ENCODE measurements around the gene RAD51B. TPM values are rescaled to one million over a fixed set of nuclear protein-coding genes. Genes with fewer than 3 reads are reported as not detected.

The RAD51B gene
- total RNA-seq, 1 experiment from 2014 or later, result 16.7 TPM

DNA sequence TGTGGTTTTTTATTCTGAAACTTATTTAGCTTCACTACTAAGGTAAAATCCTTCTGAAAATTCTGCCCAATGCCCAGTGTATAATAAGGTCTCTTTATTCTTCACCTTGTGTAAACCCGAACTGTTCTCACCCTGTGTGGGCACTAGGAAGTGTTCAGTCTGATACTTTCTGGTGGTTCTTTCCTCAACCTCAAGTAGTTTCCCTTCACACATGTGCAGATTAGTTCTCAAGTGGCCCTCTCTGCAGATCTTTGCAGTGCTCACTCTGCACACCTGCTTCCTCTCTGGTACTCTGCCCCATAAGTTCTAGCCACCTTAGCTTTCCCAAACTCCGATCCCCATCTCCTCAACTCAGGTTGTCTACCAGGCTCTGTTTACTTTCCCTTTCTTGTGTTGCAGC is 61.6 kb downstream of the RAD51B start:
- no peak overlapping the region for H3T11ph ChIP-seq (ENCODE audit: low read length)
- H3K23me2 ChIP-seq (ENCODE audit: insufficient read length, low read depth, low read length, poor library complexity, severe bottlenecking), result no peaks in the 10 kb centered on the region
- no peak overlapping the region for H3K4me2 ChIP-seq (ENCODE audit: insufficient read depth, insufficient read length, low read length)
- no peak overlapping the region for H3K14ac ChIP-seq (ENCODE audit: insufficient read depth, low read length)
- peaks cover 8 to 9% of the 10 kb centered on the region in 2 experiments for H3K4me1 Mint-ChIP-seq
- no peak overlapping the region for H2BK5ac ChIP-seq (ENCODE audit: insufficient read length, low read length)
- H3K4me3 Mint-ChIP-seq, result no peak overlapping the region
- no peak overlapping the region for H3K56ac ChIP-seq (ENCODE audit: insufficient read length, low read depth, low read length)
- DNase-seq, result no peak
- no peak overlapping the region for H4K5ac ChIP-seq (ENCODE audit: insufficient read length, low read depth, low read length)
- H3K27ac ChIP-seq (ENCODE audit: insufficient read length, low read depth, low read length), result no peak overlapping the region
- H2BK20ac ChIP-seq (ENCODE audit: low read depth, low read length, poor library complexity, severe bottlenecking), result no peak overlapping the region
- H3K23ac ChIP-seq (ENCODE audit: insufficient read length, low read depth, low read length), result no peak overlapping the region
- H3K18ac ChIP-seq (ENCODE audit: insufficient read length, low read depth, low read length), result no peak overlapping the region
- H2BK120ac ChIP-seq (ENCODE audit: low read depth, low read length, poor library complexity, severe bottlenecking), result no peak overlapping the region
- peaks cover 2% of the 10 kb centered on the region for H3K79me1 ChIP-seq (ENCODE audit: insufficient read depth, low read depth, low read length, poor library complexity, severe bottlenecking)
- H3K9ac ChIP-seq (ENCODE audit: extremely low read depth, insufficient read length, low read length), result no peak overlapping the region
- no peak overlapping the region for H2AFZ ChIP-seq (ENCODE audit: low read length)
- H3K27me3 ChIP-seq (ENCODE audit: insufficient read depth, low read length), result no peaks in the 10 kb centered on the region
- no peaks in the 10 kb centered on the region for H3K9me3 ChIP-seq (ENCODE audit: control insufficient read depth, low read depth, low read length)
- TF ChIP-seq, protein P1, sequence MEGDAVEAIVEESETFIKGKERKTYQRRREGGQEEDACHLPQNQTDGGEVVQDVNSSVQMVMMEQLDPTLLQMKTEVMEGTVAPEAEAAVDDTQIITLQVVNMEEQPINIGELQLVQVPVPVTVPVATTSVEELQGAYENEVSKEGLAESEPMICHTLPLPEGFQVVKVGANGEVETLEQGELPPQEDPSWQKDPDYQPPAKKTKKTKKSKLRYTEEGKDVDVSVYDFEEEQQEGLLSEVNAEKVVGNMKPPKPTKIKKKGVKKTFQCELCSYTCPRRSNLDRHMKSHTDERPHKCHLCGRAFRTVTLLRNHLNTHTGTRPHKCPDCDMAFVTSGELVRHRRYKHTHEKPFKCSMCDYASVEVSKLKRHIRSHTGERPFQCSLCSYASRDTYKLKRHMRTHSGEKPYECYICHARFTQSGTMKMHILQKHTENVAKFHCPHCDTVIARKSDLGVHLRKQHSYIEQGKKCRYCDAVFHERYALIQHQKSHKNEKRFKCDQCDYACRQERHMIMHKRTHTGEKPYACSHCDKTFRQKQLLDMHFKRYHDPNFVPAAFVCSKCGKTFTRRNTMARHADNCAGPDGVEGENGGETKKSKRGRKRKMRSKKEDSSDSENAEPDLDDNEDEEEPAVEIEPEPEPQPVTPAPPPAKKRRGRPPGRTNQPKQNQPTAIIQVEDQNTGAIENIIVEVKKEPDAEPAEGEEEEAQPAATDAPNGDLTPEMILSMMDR (conservative IDR thresholded peaks at IDR 0.05), result no peak
- H4K20me1 ChIP-seq (ENCODE audit: control insufficient read depth, insufficient read depth, insufficient read length), result no peaks in the 10 kb centered on the region
- no peak overlapping the region for H3K4ac ChIP-seq (ENCODE audit: low read depth, low read length)
- peaks cover 2% of the 10 kb centered on the region; the same call in 1 of the 2 replicates for H3K4me1 ChIP-seq (ENCODE audit: insufficient read depth, low read length)
- H4K91ac ChIP-seq (ENCODE audit: insufficient read length, low read depth, low read length), result no peak overlapping the region
- H3K36me3 Mint-ChIP-seq (ENCODE audit: insufficient read depth in 1 of 3, low read depth in 3 of 3), result no peaks in the 10 kb centered on the region
- H3K27ac Mint-ChIP-seq, result peak overlapping the region; percentile 1 to 13 (median 4); a peak in 4 of 7 replicates
- no peak overlapping the region for H2BK12ac ChIP-seq (ENCODE audit: insufficient read length, low read depth, low read length)
- H3K79me2 ChIP-seq (ENCODE audit: insufficient read depth, low read length), result no peaks in the 10 kb centered on the region
- H3K9me3 Mint-ChIP-seq, result no peaks in the 10 kb centered on the region
- no CpG with 5 or more reads among the region's 2 CpGs for WGBS (ENCODE audit: extremely low coverage, insufficient read length, low lambda C conversion rate)
- no peak overlapping the region for H4K8ac ChIP-seq (replicated peaks; ENCODE audit: insufficient read length, low read depth, low read length)
- no peak overlapping the region for H2AK5ac ChIP-seq (ENCODE audit: insufficient read length, low read length)
- H2BK15ac ChIP-seq (ENCODE audit: low read depth, low read length), result no peak overlapping the region
- H3K27me3 Mint-ChIP-seq (ENCODE audit: low read depth), result no peaks in the 10 kb centered on the region
